Endodermal cell (in vitro differentiated cells): ENCODE measurements around the gene DSC3. TPM values are rescaled to one million over a fixed set of nuclear protein-coding genes. Genes with fewer than 3 reads are reported as not detected.

Source experiments
- DNase-seq: peaks from one replicate; pipeline ENCODE4 v3.0.0-alpha.2; 2017
- H3K27ac ChIP-seq: 2 replicates; pipeline ENCODE4 v1.5.1; 2013; ENCODE audit warnings: mild to moderate bottlenecking, low read depth, low read length, moderate library complexity
- H3K27me3 ChIP-seq: 2 replicates; pipeline ENCODE4 v1.6.1; 2013; ENCODE audit warnings: mild to moderate bottlenecking, low read length, moderate library complexity; ENCODE audit not compliant: insufficient read depth, control insufficient read depth, poor library complexity, severe bottlenecking
- H3K36me3 ChIP-seq: 2 replicates; pipeline ENCODE4 v1.7.0; 2013; ENCODE audit warnings: mild to moderate bottlenecking, low read length, moderate library complexity; ENCODE audit not compliant: control insufficient read depth, insufficient read depth
- H3K4me1 ChIP-seq: one replicate; pipeline ENCODE4 v1.7.0; 2013; ENCODE audit warnings: low read length; ENCODE audit not compliant: control insufficient read depth, insufficient read depth
- H3K4me3 ChIP-seq: 2 replicates; pipeline ENCODE4 v1.5.1; 2013; ENCODE audit warnings: mild to moderate bottlenecking, low read length, moderate library complexity
- H3K9ac ChIP-seq: 2 replicates; pipeline ENCODE4 v1.6.1; 2013; ENCODE audit warnings: mild to moderate bottlenecking, low read length, moderate library complexity; ENCODE audit not compliant: poor library complexity, severe bottlenecking; ENCODE audit errors: extremely low read depth
- H3K9me3 ChIP-seq: 2 replicates; pipeline ENCODE4 v1.6.1; 2013; ENCODE audit warnings: mild to moderate bottlenecking, low read length, moderate library complexity; ENCODE audit not compliant: control insufficient read depth
- H3K27ac Mint-ChIP-seq: 2 replicates; pipeline ENCODE4 v1.8.0; 2020; ENCODE audit warnings: mixed read lengths
- H3K27me3 Mint-ChIP-seq: 2 replicates; pipeline ENCODE4 v1.8.0; 2021; ENCODE audit warnings: mild to moderate bottlenecking, mixed read lengths; ENCODE audit not compliant: insufficient read depth
- H3K36me3 Mint-ChIP-seq: 2 replicates; pipeline ENCODE4 v1.8.0; 2020; ENCODE audit warnings: low read depth, mixed read lengths
- H3K4me1 Mint-ChIP-seq: 2 replicates; pipeline ENCODE4 v1.8.0; 2020; ENCODE audit warnings: mixed read lengths
- H3K4me3 Mint-ChIP-seq: 2 replicates; pipeline ENCODE4 v1.8.0; 2020; ENCODE audit warnings: mild to moderate bottlenecking, moderate library complexity, mixed read lengths
- H3K9me3 Mint-ChIP-seq: 2 replicates; pipeline ENCODE4 v1.8.0; 2020; ENCODE audit warnings: mild to moderate bottlenecking, mixed read lengths
- CTCF ChIP-seq: fragments of 200-600 bp; sonication (generic); conservative IDR thresholded peaks from 2 replicates; pipeline ENCODE4 v1.5.0; 2021; ENCODE audit warnings: antibody characterized with exemption, mild to moderate bottlenecking
- WGBS, 2 experiments: methylation state at CpG; one replicate each; pipeline versions ENCODE4 v1.1.5 to v1.1.7; 2013; ENCODE audit warnings: missing lambda C conversion rate in 2 of 2, mixed read lengths in 1 of 2; ENCODE audit not compliant: insufficient coverage in 1 of 2, insufficient read length in 1 of 2; 5-methylcytosine and 5-hydroxymethylcytosine counted together
- total RNA-seq, 2 donors: library from RNA; stranded (reverse); fragmentation: NEBNext Ultra II Directional in 1 of 2; extraction: Animal tissue kit (Norgen Biotek cat#: 25700) in 1 of 2; gene quantifications; 2 replicates in 1 of 2; 3 replicates in 1 of 2; pipeline ENCODE4 v1.2.1, GENCODE V29; 2021

The DSC3 gene
- total RNA-seq, 2 donors from 2014 or later, result 0.26 to 0.53 TPM

- no peak for DNase-seq
- H3K4me1 ChIP-seq, result no peaks in the 10 kb centered on the region
- H3K9ac ChIP-seq, result no peak overlapping the region
- Mint-ChIP-seq H3K9me3 (peaks cover 4% of the 10 kb centered on the region), H3K27me3 (no peaks in the 10 kb centered on the region), H3K27ac (no peak overlapping the region), H3K4me3 (no peak overlapping the region), H3K4me1 (peaks cover 5% of the 10 kb centered on the region), H3K36me3 (no peaks in the 10 kb centered on the region)
- no peaks in the 10 kb centered on the region for H3K9me3 ChIP-seq
- no peaks in the 10 kb centered on the region for H3K36me3 ChIP-seq
- no peak for TF ChIP-seq CTCF
- H3K27me3 ChIP-seq, result no peaks in the 10 kb centered on the region
- no peak overlapping the region for H3K27ac ChIP-seq
- WGBS, 2 experiments, result 91 to 94% methylated on average over 2 to 4 of the region's 4 CpGs
- H3K4me3 ChIP-seq, result no peak overlapping the region
These were observed 15.4 kb upstream of the DSC3 start for GRCh38 chr18:31057917-31058316.

GRCh38 chr18:31057051-31057450 lies 14.5 kb upstream of the DSC3 start:
- Mint-ChIP-seq H3K9me3 (peaks cover 5% of the 10 kb centered on the region), H3K27me3 (no peaks in the 10 kb centered on the region), H3K36me3 (no peaks in the 10 kb centered on the region), H3K27ac (no peak overlapping the region), H3K4me1 (peaks cover 5% of the 10 kb centered on the region), H3K4me3 (no peak overlapping the region)
- 99 to 100% methylated on average over 1 to 3 of the region's 5 CpGs for WGBS, 2 experiments
- H3K4me3 ChIP-seq, result no peak overlapping the region
- no peaks in the 10 kb centered on the region for H3K27me3 ChIP-seq
- no peak overlapping the region for H3K27ac ChIP-seq
- no peak for DNase-seq
- H3K9ac ChIP-seq, result no peak overlapping the region
- TF ChIP-seq CTCF, result no peak
- no peaks in the 10 kb centered on the region for H3K36me3 ChIP-seq
- H3K4me1 ChIP-seq, result no peaks in the 10 kb centered on the region
- H3K9me3 ChIP-seq, result no peaks in the 10 kb centered on the region

- Histone ChIP-seq H3K27ac (no peak overlapping the region), H3K4me3 (no peak overlapping the region), H3K36me3 (no peaks in the 10 kb centered on the region), H3K27me3 (no peaks in the 10 kb centered on the region), H3K9ac (no peak overlapping the region), H3K4me1 (no peaks in the 10 kb centered on the region), H3K9me3 (no peaks in the 10 kb centered on the region)
- no peaks in the 10 kb centered on the region for H3K36me3 Mint-ChIP-seq
- no peak overlapping the region for H3K4me3 Mint-ChIP-seq
- no peak overlapping the region for H3K27ac Mint-ChIP-seq
- WGBS, 2 experiments, result 65 to 75% methylated on average over 1 to 2 of the region's 2 CpGs
- no peak for DNase-seq
- H3K4me1 Mint-ChIP-seq, result peaks cover 4% of the 10 kb centered on the region
- no peaks in the 10 kb centered on the region for H3K27me3 Mint-ChIP-seq
- H3K9me3 Mint-ChIP-seq, result peaks cover 5% of the 10 kb centered on the region
- no peak for TF ChIP-seq CTCF
These were observed 13.8 kb upstream of the DSC3 start for GRCh38 chr18:31056296-31056695.
